HG02884 (cell line): Measurements from ENCODE around the gene ANKIB1.
"Not testable (repeated sequence)": the region's sequence is repeated elsewhere in the genome, so short reads cannot be mapped to it uniquely, and the experiment has no call there.

Experiments used
- ATAC-seq: cut with Tn5 transposase; IDR thresholded peaks from one replicate; pipeline ENCODE4 v1.9.1; 2021; ENCODE audit warnings: mild to moderate bottlenecking, moderate library complexity; ENCODE audit not compliant: unreplicated experiment

ANKIB1 gene

GRCh38 chr7:92325858-92326257 lies 80.1 kb downstream of the ANKIB1 start:
- ATAC-seq, result no peak

- ATAC-seq, result no peak
These were observed 85.2 kb downstream of the ANKIB1 start for GRCh38 chr7:92330835-92331438.

- ATAC-seq, result no peak
These were observed 85.7 kb downstream of the ANKIB1 start for GRCh38 chr7:92331508-92331907.

- no peak for ATAC-seq
These were observed 87.0 kb downstream of the ANKIB1 start for GRCh38 chr7:92332782-92333181.

GRCh38 chr7:92333866-92334265 lies 88.1 kb downstream of the ANKIB1 start:
- ATAC-seq, result no peak

- no peak for ATAC-seq
These were observed 89.8 kb downstream of the ANKIB1 start for GRCh38 chr7:92335574-92335973.

- no peak for ATAC-seq
These were observed 91.0 kb downstream of the ANKIB1 start for GRCh38 chr7:92336662-92337340.

GRCh38 chr7:92340016-92340415 lies 94.2 kb downstream of the ANKIB1 start:
- ATAC-seq, result no peak

GRCh38 chr7:92343714-92344113 lies 97.9 kb downstream of the ANKIB1 start:
- ATAC-seq, result no peak

- ATAC-seq, result no peak
These were observed 106.2 kb downstream of the ANKIB1 start for GRCh38 chr7:92352009-92352408.

GRCh38 chr7:92354214-92354613 lies 108.4 kb downstream of the ANKIB1 start:
- no peak for ATAC-seq

- ATAC-seq, result no peak
These were observed 110.6 kb downstream of the ANKIB1 start for GRCh38 chr7:92356406-92356805.

GRCh38 chr7:92357260-92357659 lies 111.5 kb downstream of the ANKIB1 start:
- ATAC-seq, result no peak

- ATAC-seq, result not testable (repeated sequence)
These were observed 113.4 kb downstream of the ANKIB1 start for GRCh38 chr7:92359179-92359578.

GRCh38 chr7:92359801-92360200 lies 114.0 kb downstream of the ANKIB1 start:
- ATAC-seq, result no peak

- ATAC-seq, result no peak
These were observed 114.6 kb downstream of the ANKIB1 start for GRCh38 chr7:92360387-92360786.

- no peak for ATAC-seq
These were observed 116.4 kb downstream of the ANKIB1 start for GRCh38 chr7:92362131-92362530.

GRCh38 chr7:92366730-92367129 lies 121.0 kb downstream of the ANKIB1 start:
- no peak for ATAC-seq

GRCh38 chr7:92368741-92369140 lies 123.0 kb downstream of the ANKIB1 start:
- no peak for ATAC-seq

GRCh38 chr7:92375013-92375412 lies 129.2 kb downstream of the ANKIB1 start:
- ATAC-seq, result no peak

- no peak for ATAC-seq
These were observed 145.3 kb downstream of the ANKIB1 start for GRCh38 chr7:92391071-92391470.

- ATAC-seq, result no peak
These were observed 151.8 kb downstream of the ANKIB1 start for GRCh38 chr7:92397542-92397941.

- ATAC-seq, result no peak
These were observed 154.2 kb downstream of the ANKIB1 start for GRCh38 chr7:92400013-92400412.
